NCI-H510A treated with DMSO at 0.1 percent for 48 hours (cell line): ENCODE results near the gene RAB19.

Experiments
- DNase-seq: peaks from one replicate; lab custom pipeline; 2025; lab: John Stamatoyannopoulos, UW

The RAB19 gene, protein sequence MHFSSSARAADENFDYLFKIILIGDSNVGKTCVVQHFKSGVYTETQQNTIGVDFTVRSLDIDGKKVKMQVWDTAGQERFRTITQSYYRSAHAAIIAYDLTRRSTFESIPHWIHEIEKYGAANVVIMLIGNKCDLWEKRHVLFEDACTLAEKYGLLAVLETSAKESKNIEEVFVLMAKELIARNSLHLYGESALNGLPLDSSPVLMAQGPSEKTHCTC

GRCh38 chr7:140403878-140404564, at the start of gene RAB19:
Gene RAB19, plus strand, starts transcription at chr7:140404058. Its CDS starts 3,589 bp downstream, at chr7:140407647.
- DNase-seq = peak; percentile 40

- no peak for DNase-seq
Measured at GRCh38 chr7:140358024-140358411, 45.8 kb upstream of the RAB19 start.

DNA sequence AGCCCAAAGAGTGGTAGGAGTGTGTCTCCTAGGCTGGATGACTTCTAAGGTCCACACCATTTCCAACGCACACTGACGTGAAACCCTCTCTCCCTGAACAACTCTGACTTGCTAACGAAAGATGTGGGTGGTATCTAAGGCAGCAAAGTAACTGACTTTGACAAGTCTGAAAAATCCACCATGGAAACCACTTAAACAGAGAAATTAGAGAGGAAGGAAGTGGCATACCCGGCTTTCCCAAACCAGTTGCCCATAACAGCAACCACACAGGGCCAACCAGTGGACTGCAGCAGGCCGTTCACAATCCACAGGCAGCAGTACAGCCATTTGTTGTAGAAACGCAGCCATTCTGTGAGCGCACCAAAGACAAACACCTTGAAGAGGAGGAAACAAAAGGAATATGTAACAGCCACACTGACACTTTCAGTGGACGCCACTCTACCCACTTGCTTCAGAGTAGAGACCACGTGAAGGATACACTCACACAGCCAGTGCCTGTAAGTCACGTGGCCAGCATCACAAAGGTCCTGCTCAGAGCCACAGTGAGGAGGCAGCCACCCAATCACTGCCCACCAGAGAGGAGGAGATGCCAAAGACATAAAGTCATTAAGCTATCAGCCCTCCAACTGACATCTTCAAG, 45.3 kb upstream of the RAB19 start:
- DNase-seq = no peak

DNA sequence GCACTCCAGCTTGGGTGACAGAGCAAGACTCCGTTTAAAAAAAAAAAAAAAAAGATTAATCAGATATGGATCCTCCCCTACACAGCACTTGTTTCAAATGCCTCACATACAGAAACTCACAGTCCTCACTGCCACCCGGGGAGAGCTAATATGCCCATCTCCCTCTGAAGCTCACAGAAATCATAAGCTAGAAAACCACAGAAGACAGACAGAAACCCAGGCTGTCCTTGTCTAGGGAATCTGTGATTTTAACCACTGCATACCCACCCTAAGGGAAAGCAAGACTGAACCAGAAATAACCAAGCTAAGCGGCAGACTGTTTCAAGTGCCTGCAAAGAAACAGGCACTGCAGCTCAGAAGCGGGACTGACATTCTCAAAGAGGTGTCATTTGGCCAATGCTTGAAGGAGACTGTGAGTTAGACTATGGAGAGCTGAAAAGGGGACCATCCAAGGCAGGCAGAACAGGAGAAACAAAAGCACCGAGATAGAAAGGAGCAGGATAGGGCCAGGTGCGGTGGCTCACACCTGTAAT, 43.1 kb upstream of the RAB19 start:
- no peak for DNase-seq

DNA sequence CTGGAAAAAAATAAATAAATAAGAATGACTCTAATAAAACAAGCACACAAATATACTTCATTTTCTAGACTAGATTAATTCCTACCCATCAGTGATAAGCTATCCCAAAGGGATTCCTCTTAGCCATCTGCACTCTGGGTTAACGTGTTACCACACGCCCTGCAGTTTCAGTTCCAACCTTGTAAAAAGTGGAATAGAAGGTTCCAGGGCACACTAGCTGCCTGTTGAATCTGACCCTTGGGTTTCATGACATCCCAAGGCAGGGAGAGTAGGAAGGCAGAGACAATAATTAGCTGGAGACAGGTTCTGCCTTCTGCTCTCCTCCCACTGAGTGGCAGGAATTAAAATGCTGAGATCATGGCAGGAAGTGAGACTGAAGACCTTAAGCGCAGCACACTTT, 39.0 kb upstream of the RAB19 start:
- DNase-seq = no peak

DNA sequence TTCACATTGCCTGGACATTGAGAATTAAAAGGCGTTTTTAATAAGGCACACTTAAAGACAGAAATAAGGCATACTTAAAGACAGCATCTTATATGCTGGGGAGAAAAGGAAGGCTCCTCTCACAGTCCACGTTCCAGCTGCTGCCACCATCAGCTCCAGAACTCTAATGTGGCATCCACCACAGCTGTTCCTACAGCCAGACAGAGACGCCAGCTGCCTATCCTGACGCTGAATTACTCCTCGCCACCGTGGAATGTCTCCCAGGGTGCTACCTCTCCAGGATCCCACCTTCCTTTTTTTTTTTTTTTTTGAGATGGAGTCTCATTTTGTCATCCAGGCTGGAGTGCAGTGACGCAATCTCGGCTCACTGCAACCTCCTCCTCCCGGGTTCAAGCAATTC, 36.3 kb upstream of the RAB19 start:
- DNase-seq = no peak

DNA sequence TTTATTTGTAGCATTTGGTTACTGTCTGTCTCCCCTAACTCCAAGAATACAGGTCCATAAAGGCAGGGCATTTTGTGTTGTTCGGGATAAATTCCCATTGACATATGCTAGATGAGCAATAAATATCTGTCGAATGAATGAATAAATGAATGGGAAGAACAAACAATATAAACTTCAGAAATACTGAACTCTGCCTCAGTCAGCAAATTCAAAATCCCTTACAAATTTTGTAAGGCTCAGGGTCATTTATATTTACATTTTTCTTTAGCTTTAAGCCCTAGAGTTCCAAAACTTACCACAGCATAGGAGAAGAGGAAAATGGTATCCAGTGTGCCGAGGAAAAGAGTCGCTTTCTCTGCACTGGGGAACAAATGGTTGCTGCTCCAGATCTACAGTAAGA, 34.6 kb upstream of the RAB19 start:
- no peak for DNase-seq

DNA sequence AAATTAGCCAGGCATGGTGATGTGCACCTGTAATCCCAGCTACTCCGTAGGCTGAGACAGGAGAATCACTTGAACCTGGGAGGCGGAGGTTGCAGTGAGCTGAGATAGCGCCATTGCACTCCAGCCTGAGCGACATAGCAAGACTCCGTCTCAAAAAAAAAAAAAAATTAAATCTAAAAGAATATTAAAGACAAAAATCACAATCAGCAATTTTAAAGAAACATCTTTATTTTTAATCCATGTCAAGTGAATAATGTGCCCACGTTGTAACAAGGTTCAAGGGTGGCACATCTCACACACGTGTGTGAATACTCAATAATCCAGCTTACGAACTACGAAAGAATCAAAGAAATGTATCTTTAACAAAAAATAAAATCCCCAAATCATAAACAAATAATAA, 28.5 kb upstream of the RAB19 start:
- no peak for DNase-seq

DNA sequence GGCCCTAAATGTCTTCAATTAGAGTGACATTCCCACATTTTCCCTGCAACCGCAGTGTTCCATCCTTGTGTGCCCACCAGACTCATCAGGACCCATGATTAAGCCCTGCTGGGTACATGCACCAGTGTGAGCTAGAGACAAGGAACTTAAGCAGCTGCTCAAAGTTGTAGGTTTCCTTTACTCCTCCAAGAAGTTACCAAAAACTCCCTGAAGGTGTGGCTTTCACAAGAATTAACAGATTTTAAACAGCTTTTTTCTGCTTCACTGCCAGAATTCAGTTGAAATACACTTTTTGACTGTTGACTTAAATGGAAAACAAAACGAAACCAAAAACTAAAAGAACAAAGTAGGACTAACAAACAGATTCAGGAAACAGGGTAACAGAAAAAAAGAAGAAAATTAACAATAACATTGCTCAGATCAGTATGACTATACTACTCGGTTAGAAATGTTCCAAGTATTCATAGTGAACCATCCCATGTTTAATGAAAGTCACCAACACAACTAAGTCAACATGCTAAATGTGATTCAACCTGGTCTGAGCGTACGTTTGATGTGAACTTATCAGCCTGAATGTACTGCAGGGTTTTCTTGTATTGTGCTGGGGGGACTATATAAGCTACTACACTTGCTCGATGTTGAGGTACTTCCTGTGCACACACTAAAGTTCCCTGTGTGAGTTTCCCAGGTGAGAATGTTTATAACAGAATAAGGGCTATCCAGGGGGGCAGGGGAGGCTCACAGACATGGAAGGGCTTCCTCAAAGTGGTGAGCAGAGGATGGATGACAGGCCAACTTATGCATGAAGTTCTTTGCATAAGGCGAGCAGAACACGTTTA, 27.7 kb upstream of the RAB19 start:
- no peak for DNase-seq

DNA sequence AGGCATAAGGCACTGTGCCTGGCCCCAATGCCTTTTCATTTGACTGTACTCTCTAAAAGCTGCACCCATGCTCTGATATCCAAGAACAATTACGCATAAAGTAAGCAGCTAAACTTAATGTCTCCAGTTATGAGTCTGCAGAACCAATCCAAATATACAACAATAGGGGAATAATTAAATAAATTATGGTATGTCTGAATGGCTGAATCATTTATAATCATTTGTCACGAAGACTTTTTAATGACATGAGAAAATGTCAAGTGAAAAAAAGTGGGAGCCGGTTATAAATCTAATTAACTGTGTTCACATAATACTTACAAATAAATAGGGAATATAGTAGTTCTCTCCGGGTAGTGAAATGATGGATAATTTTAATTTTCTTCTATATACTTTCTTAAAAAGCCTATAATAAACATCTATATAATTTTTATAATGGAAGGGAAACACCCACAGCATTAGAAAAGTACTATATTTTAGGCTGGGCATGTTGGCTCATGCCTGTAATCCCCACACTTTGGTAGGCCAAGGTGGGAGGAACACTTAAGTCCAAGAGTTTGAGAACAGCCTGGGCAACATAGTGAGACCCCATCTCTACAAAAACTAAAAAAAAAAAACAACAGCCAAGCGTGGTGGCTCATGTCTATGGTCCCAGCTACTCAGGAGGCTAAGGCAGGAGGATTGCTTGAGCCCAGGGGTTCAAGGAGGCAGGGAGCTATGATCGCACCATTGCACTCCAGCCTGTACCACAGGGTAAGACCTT, 19.7 kb upstream of the RAB19 start:
- DNase-seq = no peak

- DNase-seq = no peak
Measured at GRCh38 chr7:140384894-140385545, 18.8 kb upstream of the RAB19 start.

DNA sequence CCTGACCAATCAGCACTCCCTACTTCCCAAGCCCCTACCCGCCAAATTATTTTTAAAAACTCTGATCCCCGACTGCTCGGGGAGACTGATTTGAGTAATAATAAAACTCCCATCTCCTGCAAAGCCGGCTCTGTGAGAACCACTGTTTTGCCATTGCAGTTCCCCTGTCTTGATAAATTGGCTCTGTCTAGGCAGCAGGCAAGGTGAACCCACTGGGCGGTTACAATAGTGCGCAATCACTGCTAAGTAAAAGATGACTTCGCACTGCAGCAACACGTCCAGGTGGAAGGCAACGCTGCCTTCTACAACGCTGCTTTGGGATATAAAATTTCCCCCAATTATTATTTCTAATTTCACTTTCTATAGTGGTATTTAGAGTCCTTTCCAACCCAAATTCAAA, 14.4 kb upstream of the RAB19 start:
- DNase-seq = no peak

DNA sequence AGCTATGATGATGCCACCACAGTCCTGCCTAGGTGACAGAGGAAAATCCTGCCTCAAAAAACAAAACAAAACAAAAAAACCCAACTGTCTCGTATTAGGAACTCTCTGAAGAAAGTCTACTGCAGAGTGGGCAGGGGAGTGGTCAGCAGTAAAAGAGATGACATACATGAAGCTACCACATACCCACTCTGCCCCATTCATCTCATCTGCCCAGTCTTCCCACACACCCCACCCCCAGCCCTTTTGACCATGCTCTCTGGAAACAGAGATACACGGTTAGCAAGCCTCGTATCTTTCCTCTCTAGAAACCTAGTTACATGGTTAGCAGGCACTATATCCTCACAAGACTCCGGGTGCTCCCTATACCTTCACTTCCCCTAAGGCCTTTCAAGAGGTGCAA, 13.8 kb upstream of the RAB19 start:
- no peak for DNase-seq

DNA sequence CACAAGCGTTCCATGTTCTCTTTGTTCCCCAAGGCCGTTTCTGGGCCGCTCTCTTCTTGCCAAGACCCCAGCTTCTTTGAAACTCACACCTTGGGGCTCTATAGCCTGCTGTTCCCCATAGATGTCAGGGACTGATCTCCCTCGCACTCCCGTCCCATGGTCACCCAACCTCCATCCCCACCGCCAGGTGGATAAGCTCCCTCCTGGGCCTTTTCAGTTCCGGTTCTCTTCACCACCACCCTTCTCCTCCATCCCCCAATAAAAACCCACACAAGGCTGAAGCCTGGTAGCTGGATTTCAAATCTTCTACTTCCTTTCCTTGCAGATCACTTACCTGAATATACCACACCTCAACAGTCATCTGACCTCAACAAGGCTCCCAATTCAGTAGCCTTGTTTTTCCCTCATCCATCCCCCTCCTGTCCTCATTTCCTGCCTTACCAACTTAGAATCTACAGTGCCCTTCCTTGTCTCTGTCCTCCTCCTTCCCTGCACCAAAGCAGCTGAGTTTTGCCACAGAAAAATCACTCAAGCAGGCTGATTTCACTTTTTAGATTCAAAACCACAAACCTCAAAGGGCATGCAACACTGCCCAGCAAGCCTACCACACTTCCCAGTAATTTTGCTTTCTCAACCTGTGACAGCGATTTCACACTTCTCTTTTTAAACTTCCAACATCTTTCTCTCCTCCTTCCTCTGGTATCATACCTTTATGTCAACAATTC, 13.2 kb upstream of the RAB19 start:
- DNase-seq = no peak

DNA sequence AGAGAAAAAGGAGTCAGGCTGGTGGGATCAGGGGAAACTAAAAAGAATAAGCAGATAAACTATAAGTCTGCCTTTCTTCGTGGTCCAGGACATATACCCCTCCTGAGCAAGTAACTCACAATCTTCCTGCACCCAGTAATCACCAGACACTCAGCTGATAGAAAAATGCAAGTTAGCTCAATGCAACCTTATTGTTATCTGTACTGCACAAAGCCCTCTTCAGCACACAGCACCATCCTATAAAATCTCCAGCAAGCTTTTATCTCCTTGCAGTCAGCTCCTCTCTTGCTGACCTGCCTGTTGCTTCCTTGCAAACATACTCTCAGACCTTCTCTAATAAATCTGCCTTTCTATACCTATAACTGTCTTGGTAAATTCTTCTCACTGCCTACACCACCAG, 12.2 kb upstream of the RAB19 start:
- no peak for DNase-seq

DNA sequence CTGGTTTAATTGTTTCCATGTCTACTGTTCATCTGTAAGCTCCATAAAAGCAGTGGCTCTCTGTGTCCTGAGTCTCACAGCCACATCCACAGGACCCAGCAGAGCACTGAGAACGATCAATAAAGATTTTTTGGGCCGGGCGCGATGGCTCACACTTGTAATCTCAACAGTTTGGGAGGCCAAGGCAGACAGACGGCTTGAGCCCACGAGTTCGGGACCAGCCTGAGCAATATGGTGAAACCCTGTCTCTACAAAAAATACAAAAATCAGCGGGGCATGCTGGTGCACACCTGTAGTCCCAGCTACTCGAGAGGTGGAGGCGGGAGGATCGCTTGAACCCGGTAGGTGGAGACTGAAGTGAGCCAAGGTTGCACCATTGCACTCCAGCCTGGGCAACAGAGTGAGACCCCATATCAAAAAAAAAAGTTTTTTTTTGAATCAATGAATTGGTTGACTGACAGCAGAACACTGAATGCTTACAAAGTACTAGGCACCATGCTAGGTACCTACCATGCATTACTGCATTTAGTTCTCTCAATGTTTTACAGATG, 10.0 kb upstream of the RAB19 start:
- DNase-seq = no peak

- peak; percentile 39 for DNase-seq
Measured at GRCh38 chr7:140397784-140398750, 5.8 kb upstream of the RAB19 start, which contains the start of gene SLC37A3. Gene SLC37A3, minus strand, starts transcription at chr7:140398530. Its CDS starts 16,004 bp downstream, at chr7:140382526.

GRCh38 chr7:140398821-140399220, 5.0 kb upstream of the RAB19 start:
- DNase-seq = no peak

DNA sequence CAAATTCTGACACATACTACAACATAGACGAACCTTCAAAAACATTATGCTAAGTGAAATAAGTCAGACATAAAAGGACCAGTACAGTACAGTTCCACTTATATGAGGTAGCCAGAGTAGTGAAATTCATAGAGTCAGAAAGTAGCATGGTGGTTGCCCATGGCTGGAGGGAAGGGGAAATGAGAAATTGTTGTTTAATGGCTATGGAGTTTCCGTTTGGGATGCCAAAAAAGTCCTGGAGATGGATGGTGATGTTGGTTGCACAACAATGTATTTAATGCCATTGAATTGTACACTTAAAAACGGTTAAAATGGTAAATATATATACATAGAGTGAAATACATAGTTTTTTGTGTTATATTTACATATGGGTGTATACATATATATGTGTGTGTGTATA, 3.5 kb upstream of the RAB19 start:
- no peak for DNase-seq
